SK-N-DZ (cell line): Measurements from ENCODE around the gene AP5Z1. TPM values are rescaled to one million over a fixed set of nuclear protein-coding genes. Genes with fewer than 3 reads are reported as not detected.

ENCODE experiments used
- DNase-seq: peaks from one replicate; pipeline ENCODE4 v3.0.0-alpha.2; 2015; ENCODE audit warnings: low spot score
- polyA plus RNA-seq, 2 experiments: library from polyadenylated mRNA; depleted of rRNA; stranded (reverse); fragments of >200 nt; gene quantifications; 2 replicates each; pipeline ENCODE4 v1.2.3, GENCODE V29; 2014

The AP5Z1 gene, protein sequence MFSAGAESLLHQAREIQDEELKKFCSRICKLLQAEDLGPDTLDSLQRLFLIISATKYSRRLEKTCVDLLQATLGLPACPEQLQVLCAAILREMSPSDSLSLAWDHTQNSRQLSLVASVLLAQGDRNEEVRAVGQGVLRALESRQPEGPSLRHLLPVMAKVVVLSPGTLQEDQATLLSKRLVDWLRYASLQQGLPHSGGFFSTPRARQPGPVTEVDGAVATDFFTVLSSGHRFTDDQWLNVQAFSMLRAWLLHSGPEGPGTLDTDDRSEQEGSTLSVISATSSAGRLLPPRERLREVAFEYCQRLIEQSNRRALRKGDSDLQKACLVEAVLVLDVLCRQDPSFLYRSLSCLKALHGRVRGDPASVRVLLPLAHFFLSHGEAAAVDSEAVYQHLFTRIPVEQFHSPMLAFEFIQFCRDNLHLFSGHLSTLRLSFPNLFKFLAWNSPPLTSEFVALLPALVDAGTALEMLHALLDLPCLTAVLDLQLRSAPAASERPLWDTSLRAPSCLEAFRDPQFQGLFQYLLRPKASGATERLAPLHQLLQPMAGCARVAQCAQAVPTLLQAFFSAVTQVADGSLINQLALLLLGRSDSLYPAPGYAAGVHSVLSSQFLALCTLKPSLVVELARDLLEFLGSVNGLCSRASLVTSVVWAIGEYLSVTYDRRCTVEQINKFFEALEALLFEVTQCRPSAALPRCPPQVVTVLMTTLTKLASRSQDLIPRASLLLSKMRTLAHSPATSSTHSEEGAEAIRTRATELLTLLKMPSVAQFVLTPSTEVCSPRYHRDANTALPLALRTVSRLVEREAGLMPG
- 26.0 and 28.2 TPM in 2 replicates for polyA plus RNA-seq (2014; cell fraction: cytosol; rRNA removed)
- polyA plus RNA-seq (2014; cell fraction: nucleus; rRNA removed): 90.4 and 109 TPM in 2 replicates

DNA sequence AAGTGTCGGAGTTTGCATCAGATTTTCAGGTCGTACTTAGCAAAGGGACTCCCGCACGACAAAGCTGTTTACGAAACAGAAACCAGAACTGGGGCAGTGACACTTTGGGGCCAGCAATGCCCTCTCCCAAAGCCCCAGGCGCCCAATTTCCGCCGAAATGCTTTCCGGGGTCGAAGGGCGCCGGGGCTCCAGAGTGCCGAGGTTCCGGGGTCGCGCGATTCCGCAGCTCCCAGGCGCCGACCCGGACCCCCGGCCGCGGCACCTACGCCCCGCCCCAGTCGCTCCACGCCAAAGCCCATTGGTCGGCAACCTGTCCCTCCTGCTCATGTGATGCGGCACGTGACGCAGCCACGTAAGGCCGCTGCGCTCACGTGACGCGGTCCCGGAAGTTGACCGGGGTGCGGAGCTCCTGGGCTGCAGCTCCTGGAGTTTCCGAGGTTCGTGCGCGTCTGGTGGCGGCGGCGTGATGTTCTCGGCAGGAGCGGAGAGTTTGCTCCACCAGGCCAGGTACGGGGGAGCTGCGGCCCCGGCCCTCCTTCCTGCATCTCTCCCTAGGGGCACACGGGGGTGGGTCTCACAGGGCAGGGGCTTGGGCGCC is at the start of gene AP5Z1:
TSS of gene AP5Z1 (plus strand) at position 374 of the 598 bp plus-strand sequence. CDS start at position 467, 93 bp downstream.
- DNase-seq: peak; percentile 96

DNA sequence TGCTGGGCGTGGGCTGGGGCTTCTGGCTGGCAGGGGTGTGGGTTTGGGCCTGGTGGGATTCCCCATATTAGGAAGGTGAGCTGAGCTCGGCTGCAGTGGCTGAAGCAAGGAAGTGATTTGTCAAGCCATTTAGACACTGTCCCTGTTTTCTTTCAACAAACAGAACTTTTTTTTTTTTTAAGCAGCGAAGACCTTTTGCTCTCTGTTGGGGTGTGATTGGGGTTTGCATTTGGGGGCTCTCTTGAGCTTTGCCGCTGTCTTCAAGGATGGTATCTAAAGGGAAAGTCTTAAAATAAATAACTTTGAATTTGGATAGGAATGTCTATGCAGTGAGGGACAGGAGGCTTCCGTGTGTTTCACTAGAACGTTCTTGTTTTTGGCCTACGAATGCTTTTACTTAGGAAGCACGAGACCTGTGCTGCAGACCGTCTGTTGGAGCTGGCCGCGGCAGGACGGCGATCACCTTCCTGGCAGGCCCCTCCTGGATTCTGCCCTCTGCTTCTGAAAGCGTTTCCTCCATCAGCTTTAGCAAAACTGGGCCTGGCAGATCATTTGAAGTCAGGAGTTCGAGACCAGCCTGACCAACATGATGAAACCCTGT is 49.5 kb upstream of the AP5Z1 start:
- no peak for DNase-seq

DNA sequence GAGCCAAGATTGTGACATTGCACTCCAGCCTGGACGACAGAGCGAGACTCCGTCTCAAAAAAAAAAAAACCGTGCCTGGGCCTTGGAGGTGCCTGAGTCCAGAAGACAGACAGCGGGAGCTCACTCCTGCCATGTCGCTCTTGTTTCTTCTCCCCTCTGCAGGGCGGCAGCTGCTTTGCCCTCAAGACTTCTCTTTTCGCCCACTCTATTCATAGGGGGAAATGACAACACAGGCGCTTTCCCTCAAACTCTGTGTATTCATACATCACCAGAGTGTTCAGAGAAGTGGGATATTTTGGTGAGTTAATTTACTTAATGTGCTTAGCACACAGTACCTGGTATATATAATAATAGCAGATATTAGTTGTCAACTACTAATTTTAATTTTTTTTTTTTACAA is 48.9 kb upstream of the AP5Z1 start:
- DNase-seq: no peak

DNA sequence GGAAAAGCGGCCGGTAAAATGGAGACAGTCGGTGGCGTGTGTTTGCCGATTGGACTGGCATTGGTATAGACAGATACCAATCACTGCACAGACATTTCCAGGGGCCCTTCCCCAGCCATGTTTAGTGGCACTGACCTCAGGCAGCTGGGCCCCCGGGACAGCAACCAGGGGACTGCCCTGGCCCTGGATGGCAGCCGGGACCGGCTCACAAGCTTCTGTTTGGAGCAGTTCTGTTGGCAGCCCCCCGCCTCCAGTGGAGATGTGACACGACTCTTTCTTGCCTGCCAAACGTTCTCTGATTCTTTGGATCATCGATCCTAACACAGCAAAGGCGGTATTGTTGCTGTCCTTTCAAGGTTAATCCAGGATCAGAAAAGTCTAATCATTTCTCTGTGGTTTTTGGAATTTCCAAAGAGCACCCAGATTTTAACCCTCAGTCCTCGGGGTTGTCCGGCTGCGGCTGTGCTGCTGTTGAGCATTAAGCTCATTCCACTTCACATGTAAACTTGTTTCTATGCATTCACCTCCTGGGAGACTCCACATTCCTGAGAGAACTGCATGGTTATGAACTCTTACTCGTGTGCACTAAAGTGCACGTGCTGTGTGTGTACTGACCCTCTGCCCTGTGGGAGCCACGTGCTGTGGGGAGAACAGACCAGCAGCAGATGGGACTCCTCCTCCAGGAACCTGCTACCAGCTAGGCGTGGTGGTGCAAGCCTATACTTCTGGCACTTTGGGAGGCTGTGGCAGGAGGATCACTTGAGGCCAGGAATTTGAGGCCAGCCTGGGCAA is 47.3 kb upstream of the AP5Z1 start:
- DNase-seq: no peak

DNA sequence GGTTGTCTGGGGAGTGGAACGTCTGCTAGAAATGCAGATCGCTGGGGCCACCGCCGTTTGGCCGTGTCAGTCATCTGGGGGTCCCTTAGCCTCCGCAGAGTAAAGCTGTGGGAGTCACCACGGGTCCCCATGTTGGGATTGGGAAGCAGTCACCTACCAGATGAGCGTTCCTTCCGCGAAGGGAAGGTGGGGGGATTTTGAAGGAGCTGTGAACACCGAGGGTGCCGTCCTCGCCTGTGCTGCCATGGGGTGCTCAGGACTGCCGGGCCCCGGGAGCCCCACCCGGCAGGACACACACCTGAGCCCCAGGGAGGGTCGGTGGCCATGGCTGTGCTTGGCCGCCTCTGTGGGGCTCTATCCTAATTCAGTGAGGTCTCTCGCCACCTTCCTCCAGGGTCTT is 46.2 kb upstream of the AP5Z1 start:
- DNase-seq: no peak

DNA sequence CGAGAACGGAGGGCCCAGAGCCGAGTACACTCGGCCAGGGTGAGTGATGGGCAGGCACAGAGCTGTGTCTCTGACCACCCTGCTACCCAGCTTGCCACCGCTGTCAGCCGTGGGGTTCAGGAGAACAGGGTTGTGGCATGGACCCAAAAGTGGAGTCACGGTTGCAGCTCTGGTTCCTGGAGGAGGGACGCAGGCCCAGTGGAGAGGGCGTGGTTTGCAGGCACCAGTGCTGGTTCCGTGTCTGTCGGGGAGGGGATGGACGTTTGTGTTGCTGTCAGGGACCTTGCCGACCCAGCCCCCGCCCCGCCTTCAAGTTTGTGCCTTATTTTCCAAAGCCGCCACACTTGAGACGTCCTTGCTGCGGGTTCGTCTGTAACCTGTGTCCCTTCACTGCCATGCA is 45.1 kb upstream of the AP5Z1 start:
- DNase-seq: no peak

DNA sequence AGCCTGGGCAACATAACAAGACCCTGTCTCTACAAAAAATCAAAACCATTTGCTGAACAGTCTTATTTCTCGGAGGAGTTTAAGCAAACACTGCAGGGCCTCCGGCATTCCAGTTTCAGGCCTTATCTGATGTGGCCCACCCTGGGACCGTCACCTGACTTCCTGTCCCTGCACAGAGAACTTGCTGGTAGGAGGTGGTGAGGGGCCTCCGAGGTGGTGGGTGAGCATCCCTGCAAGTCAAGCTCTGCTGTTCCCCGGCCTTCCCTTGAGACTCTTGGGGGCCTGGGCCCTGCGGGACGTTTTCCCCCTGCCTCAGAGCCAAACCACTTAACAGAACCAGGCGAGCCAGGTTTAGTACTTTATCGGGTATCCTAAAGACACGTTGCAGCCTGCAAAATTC is 44.5 kb upstream of the AP5Z1 start:
- no peak for DNase-seq

DNA sequence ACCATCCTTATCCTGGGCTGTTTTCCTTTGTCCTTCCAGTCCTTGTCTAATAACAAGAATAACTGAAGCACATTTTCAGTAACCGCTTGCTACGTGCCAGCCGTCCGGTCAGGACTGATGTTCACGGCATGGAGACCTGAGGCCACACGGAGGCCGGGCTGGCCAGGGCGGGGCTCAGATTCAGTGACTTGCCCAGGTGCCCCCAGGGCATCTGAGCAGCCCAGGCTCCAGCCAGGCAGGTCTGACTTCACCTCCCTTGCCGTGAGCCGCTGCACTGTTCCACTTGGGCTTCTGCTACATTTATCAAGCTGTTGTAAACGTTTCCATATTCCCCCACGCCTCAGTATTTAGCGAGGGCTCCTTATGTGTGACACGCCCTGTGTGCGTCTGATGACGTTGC is 43.6 kb upstream of the AP5Z1 start:
- no peak for DNase-seq

DNA sequence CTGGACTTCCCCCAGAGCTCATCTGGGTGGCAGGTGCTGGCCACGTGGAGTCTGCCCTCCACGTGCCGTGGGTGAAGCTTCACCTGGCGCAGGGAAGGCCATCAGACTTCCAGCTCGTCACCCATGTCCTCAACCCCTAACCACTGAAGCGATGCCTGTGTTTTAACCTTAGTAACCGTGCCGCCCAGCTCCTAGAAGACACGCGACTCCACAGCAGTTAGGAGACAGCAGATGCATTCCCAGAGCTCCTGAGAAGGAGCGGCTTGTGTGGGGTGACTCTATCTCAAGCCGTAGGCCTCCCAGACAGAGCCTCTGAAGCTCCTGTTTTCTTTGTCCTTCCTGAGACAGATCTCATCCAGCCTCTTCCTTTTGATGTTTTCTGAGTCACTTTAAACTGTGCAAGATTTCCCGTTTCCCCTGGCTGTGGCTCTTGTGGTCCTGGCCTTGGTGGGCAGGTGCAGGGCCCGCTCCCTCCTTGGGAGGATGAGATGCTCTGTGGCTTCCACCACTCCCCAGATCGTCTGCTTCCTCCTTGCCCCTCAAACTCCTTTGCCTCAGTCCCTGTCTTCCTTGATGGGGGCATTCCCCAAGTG is 41.4 kb upstream of the AP5Z1 start:
- no peak for DNase-seq

DNA sequence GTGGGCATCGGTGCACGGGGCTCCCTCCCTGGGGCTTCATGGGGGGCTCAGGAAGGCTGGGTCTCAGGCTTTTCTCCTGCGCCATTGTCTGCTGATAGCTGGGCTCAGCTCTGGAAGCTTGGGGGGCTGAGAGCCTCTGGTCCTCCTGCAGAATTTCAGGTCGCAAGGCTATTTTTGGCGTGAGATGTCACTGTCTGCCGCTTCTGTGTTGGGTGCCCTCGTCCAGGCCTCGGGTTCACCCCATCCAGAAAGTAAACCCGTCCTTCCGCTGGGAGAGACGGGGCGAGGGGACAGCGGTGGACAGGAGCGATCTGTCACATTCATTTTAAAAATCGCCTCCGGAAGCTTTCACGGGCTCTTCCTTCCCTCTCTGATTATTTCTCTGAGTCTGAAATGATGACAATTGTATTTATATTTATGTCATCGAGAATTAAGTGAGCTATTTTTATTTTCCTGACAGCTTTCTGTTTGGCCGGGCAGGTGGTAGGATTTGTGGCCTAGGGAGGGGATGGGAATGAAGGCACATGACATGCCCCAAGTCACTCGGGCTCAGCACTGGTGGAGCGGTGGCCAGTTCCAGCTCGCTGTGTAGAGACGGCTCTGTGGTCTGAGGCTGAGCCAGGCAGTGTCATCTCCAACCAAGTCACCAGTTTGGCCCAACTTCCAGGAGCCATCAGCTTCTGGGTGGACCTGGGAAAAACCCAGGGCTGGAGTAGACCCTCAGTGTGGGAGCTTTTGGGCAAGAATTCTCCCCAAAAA is 40.7 kb upstream of the AP5Z1 start:
- no peak for DNase-seq

DNA sequence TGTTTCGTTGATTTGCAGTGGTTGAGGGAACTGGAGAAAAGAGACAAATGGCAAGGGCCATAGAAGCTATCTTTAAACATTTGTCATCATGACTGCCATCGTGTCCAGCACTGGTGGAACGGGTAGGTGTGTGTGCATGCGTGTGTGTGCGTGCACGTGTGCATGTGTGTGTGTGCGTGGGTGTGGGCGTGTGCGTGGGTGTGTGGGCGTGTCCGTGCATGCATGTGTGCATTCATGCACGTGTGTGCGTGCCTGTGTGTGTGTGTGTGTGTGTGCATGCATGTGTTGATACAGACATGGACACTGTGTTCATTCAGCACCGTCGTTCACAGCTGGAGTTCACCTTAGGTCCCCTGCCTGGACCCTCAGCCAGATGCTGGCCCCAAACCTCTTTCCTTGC is 38.1 kb upstream of the AP5Z1 start:
- no peak for DNase-seq

DNA sequence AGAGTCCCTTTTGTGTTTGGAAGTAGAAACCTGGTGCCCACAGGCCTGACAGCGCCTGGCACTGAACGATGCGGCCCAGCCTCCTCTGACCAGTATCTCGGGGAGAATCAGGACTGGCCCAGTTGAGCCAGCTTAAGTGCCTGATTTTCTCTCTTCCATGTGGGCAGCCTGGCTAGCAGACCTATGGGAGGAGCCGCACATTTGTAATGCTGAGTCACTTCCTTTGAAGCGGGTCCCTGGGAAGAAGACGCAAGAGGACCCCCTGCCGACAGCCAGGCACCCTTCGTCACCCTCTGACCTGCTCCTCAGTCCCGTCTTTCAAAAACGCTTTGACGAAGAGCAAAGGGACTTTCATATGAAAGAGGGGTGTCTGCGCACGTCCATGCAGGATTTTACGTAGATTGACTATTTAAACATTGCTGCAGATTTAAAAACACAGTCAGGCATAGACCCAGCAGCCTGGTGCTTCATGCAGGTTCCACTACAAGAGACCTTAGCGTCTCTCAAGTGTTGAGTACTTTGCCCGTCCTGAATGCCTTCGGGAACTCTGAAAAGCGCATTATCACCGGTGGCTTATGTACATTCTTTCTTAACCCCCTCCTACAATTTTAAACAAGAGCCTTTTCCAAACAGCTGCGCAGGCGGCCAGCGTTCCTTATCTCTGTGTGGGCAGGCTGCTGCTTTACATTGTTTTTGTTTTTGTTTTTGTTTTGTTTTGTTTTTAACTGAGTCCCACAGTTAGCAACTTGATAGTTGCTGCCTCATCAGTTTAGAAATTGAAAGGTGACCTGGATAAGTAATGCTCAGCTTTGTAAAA is 36.5 kb upstream of the AP5Z1 start:
- no peak for DNase-seq

DNA sequence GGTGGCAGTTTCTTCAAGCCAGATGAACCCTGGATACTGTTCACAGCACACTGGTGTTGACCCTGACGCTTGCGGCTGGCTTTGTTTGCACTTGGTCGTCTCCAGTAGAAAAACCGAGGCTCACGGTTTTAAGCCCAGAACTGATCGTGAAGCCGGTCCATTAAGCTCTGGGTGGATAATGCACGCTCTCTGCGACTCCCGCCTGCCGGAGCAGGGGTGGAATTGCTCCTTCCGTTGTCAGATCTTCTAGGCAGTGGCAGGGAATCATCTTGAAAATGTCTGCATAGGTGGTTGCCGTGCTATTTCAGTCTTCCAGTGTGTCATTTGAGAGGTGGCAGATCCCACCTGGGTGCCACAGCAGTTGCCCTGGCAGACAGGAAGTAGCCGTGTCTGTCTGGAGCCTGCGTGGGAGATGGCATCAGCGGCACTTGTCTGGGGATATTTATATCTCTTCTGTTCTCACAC is 35.9 kb upstream of the AP5Z1 start:
- DNase-seq: no peak

DNA sequence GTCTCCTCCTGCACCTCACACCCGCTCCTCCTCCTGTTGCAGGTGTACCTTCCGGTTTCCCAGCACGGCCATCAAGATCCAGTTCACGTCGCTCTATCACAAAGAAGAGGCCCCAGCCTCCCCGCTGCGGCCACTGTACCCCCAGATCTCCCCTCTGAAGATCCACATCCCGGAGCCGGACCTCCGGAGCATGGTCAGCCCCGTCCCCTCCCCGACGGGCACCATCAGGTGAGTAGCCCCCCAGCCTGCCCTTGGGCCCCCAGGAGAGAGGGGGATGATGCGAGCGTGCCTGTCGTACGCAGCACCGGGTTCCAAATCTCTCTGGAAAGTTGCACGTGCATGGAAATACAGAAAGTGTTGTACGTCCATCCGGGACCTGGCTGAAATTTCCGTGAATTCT is 34.6 kb upstream of the AP5Z1 start:
- DNase-seq: no peak

DNA sequence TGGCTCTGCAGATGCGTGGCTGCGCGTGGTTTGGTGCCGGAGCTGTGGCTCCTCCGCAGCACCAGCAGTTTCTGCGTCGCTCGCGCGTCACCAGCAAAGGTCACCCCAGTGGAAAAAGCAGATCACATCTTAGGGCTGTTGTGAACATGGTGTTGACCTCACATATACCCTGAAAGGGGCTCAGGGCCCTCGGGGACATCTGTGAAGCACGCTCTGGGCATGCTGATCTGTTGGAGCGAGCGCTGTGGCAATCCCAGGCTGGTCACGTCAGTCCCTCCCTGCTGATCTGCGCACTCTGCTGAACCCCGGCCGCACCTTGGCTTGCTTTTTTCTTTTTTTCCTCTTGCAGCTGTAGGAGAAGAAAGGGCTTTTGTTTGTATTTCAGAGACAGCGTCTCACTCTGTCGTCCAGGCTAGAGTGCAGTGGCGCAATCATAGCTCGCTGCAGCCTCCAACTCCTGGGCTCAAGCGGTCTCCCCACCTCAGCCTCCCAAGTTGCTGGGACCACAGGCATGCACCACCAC is 33.3 kb upstream of the AP5Z1 start:
- DNase-seq: no peak

DNA sequence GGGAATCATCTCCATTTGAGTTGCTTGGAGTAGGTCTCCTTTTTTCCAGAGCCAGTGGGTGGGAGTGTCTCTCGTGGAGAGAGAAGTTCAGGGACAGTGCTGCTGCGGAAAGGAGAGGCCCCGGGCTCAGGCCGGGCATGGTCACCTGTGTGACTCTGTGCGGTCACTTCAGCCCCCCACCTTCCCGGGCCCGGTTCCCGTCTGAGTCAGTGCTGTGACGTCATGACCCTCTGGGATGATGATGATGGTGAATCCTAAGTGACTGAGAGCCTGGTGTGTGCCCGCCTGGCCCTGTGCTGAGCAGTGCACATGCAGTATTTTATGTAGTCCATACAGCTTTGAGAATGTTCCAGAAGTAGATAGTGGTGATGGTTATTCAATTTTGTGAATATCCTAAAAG is 32.6 kb upstream of the AP5Z1 start:
- DNase-seq: no peak

DNA sequence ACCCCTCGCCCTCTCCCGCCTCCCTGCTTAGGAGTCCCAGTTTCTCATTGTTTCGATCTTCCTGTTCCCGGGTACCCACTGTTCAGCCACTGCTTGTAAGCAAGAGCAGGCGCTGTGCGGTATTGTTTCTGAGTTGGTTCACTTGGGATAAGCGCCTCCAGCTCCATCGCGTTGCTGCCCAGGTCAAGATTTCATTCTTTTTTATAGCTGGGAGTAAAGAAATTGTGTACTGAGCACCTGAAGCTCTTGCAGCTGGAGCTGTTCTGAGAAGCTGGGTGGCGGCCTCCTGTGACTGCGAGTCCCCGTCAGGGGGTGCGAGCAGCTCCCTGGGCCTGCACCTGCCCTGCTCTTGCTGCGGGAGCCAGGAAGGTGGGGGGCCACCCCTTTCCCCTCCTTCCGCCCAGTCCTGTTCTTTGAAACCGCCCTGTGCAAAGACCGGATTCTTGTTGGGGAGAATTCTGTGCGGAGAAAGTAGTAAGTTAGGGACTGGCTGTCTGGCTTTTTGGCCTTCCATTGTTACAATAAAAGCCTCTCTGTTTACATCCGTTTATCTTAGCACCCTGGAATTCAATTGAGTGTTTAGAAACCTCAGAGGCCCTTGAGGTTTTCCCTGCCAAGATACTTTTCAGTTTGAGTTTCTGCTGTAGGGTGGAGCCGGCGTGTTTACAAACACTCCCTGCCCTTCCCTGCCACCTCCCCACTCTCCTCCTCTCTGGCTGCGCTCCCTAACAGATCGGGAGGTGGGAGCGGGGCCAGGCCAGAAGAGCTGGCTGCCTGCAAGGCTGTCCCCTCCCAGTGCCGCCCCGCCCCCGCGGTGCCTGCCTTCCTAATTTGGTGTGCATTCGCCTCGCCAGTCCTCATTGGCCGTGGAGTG is 30.8 kb upstream of the AP5Z1 start:
- DNase-seq: peak; percentile 84
